ENCODE data around the gene STOM.

STOM gene

DNA sequence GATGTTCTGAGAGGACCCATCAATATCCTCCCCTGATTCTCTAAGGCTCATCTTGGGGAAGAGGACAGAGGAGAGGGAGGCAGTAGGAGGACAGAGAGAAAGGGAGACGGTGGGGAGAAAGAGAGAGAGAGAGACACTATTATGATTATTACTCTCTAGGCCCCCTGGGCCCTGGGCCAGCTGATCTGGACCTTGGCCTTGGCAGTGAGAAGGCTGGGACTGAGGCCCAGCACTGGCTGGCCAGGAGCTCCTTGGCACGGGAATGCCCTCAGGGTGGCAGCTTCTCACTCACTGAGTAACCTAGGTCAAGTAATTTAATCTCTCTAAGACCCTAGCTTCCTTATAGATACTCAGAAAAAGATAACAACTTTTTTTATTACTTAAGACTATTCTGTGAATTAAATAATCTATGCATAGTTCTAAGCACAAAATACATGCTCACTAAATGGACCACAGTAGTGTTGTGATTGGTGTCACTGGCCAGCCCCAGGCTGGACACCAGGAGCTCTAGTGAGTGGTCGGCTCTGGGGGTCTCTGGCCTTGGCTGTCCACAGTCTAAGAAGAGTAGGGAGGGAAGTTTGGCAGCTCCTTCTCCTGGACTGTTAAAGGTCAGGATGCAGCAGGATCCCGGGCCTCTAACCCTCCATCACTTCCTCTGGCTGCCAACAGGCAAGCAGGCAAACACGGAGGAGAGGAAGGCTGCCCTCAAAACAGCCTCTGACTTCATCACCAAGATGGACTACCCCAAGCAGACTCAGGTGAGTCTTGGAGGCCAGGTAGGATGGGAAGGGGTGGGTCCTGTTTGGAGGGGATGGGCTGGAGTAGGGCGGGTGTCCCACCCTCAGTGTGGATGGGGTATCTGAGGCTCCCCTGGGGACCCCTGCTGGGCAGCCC lies 52.1 kb downstream of the STOM start:
- no peak for TF ChIP-seq CTCF (IDR thresholded peaks at IDR 0.05; ENCODE audit: insufficient read depth, low read depth, low read length, missing control alignments)
- no peak for DNase-seq (ENCODE audit: low read depth)
- no peak overlapping the region for H3K4me3 ChIP-seq (ENCODE audit: low read length)

DNA sequence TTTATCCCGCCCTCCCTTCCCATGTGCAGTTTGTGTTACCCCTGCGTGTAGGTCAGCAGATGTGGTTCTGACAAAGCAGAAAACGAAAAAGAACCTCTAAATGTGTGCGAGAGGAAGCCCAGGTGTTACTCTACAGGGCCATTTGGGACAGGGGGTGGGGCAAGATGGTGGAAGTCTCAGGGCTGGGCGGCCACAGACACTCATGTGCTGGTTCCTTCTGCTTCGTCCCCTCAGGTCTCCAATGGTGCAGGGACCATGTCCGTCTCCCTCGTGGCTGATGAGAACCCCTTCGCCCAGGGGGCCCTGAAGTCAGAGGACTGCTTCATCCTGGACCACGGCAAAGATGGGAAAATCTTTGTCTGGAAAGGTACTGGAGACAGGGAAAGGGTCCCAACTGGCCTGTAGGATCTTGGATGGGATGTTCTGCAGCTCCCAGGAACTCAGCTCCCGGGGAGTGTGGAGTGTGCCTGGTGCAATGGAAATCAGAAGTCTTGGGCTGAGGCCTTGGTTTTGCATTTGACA lies 53.1 kb downstream of the STOM start:
- no peak for TF ChIP-seq CTCF (IDR thresholded peaks at IDR 0.05; ENCODE audit: insufficient read depth, low read depth, low read length, missing control alignments)
- H3K4me3 ChIP-seq (ENCODE audit: low read length), result no peak overlapping the region
- no peak for DNase-seq (ENCODE audit: low read depth)

GRCh38 chr9:121316378-121316777 lies 53.7 kb downstream of the STOM start:
- TF ChIP-seq CTCF (IDR thresholded peaks at IDR 0.05; ENCODE audit: insufficient read depth, low read depth, low read length, missing control alignments), result no peak
- no peak for DNase-seq (ENCODE audit: low read depth)
- no peak overlapping the region for H3K4me3 ChIP-seq (ENCODE audit: low read length)

- TF ChIP-seq CTCF (IDR thresholded peaks at IDR 0.05; ENCODE audit: insufficient read depth, low read depth, low read length, missing control alignments), result no peak
- H3K4me3 ChIP-seq (ENCODE audit: low read length), result no peak overlapping the region
- no peak for DNase-seq (ENCODE audit: low read depth)
These were observed 56.4 kb downstream of the STOM start for GRCh38 chr9:121313458-121314152.

- H3K4me3 ChIP-seq (ENCODE audit: low read length), result no peak overlapping the region
- no peak for TF ChIP-seq CTCF (IDR thresholded peaks at IDR 0.05; ENCODE audit: insufficient read depth, low read depth, low read length, missing control alignments)
- DNase-seq (ENCODE audit: low read depth), result no peak
These were observed 57.9 kb downstream of the STOM start for GRCh38 chr9:121312169-121312568.

DNA sequence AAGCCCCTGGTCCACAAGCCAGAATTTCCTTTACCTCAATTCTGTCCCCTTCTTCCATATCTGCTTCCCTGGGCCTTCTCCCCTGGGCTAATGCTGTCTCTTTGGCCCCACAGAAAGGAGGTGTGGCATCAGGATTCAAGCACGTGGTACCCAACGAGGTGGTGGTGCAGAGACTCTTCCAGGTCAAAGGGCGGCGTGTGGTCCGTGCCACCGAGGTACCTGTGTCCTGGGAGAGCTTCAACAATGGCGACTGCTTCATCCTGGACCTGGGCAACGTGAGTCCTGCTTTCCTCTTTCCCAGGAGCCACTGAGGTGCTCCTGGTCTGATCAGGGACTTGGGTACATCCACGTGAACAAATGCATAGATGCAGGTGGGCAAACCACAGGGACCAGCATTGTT lies 59.5 kb downstream of the STOM start:
- no peak overlapping the region for H3K4me3 ChIP-seq (ENCODE audit: low read length)
- TF ChIP-seq CTCF (IDR thresholded peaks at IDR 0.05; ENCODE audit: insufficient read depth, low read depth, low read length, missing control alignments), result no peak
- DNase-seq (ENCODE audit: low read depth), result no peak

All from epithelial cell of esophagus (primary cell).